GM23338 (cell line): ENCODE results near the gene CERS3.

ENCODE experiments used
- CREB1 ChIP-seq: fragments of 250-450 bp; sonication (Bioruptor Pico); IDR thresholded peaks from 2 replicates; pipeline ENCODE4 v1.5.0; 2020; ENCODE audit warnings: low read depth, mild to moderate bottlenecking, moderate library complexity
- ETS1 ChIP-seq: IDR thresholded peaks from 2 replicates; pipeline ENCODE4 v1.6.1; 2016; ENCODE audit warnings: antibody characterized with exemption
- EZH2 ChIP-seq: fragments of 200-600 bp; sonication (generic); IDR thresholded peaks from one replicate; pipeline ENCODE4 v1.8.0; 2017; ENCODE audit warnings: antibody characterized with exemption, mild to moderate bottlenecking, low read depth; ENCODE audit not compliant: unreplicated experiment
- EZH2phosphoT487 ChIP-seq: fragments of 200-600 bp; sonication (generic); IDR thresholded peaks from one replicate; pipeline ENCODE4 v1.8.1; 2018; ENCODE audit warnings: antibody characterized with exemption; ENCODE audit not compliant: unreplicated experiment
- JUNB ChIP-seq: IDR thresholded peaks from one replicate; pipeline ENCODE4 v1.6.1; 2016; ENCODE audit warnings: antibody characterized with exemption; ENCODE audit not compliant: unreplicated experiment
- NANOG ChIP-seq: IDR thresholded peaks from 2 replicates; pipeline ENCODE4 v1.6.1; 2016; ENCODE audit warnings: antibody characterized with exemption, borderline replicate concordance
- POLR2AphosphoS5 ChIP-seq: IDR thresholded peaks from 2 replicates; pipeline ENCODE4 v1.6.1; 2016; ENCODE audit warnings: antibody characterized with exemption, low read depth
- REST ChIP-seq: IDR thresholded peaks from one replicate; pipeline ENCODE4 v1.6.1; 2018; ENCODE audit warnings: antibody characterized with exemption; ENCODE audit not compliant: unreplicated experiment
- STAT1 ChIP-seq: IDR thresholded peaks from one replicate; pipeline ENCODE4 v1.6.1; 2016; ENCODE audit warnings: antibody characterized with exemption; ENCODE audit not compliant: unreplicated experiment
- ZNF114 ChIP-seq: fragments of 250-450 bp; sonication (Bioruptor Pico); IDR thresholded peaks from 2 replicates; pipeline ENCODE4 v1.5.0; 2020; ENCODE audit warnings: mild to moderate bottlenecking, moderate library complexity
- TF ChIP-seq, protein P1 (sequence below), 2 experiments: fragments of 200-600 bp in 1 of 2; sonication (generic) in 1 of 2; conservative IDR thresholded peaks; 2 replicates each; pipeline versions ENCODE4 v1.5.1 to v1.6.1; 2016 to 2017; ENCODE audit warnings: antibody characterized with exemption in 2 of 2, low read depth in 2 of 2, mild to moderate bottlenecking in 2 of 2, moderate library complexity in 1 of 2

DNA sequence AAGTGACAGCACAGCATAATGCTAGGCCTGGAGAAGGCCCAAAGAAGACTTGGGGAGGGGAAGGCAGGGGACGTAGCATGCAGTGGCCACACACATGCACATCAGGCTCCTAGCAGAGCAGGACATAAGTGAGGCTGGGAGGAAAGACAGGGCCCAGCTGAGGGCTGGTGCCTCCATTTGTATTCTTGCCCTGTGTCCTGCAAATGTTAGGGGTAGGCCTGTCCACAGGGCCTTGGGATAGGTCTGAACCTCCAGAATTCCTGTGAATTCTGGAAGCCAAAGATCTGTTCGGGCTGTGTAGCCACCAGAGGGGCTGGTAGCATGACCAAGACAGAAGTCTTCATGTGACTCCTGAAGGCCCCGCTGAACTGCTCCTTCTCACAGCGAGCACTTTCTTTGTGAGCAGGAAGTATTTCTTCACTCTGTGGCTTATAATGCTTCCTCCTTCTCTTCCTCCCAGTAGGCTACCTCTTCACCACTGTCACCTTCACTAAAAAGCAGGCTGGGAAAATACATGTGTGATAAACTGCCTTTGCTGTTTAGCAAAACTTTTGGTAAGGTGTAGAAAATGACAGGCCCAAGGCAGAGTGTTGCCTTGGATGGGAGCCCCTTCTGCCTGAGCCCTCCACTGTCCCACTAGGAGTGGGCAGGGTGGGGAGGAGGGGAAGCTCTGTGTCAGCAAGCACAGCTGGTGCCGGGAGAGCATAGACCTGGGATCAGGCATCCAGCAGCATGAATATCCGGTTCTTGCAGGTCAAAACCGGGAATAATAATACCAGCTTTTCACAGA is 8.4 kb downstream of the CERS3 start:
- TF ChIP-seq, protein P1, sequence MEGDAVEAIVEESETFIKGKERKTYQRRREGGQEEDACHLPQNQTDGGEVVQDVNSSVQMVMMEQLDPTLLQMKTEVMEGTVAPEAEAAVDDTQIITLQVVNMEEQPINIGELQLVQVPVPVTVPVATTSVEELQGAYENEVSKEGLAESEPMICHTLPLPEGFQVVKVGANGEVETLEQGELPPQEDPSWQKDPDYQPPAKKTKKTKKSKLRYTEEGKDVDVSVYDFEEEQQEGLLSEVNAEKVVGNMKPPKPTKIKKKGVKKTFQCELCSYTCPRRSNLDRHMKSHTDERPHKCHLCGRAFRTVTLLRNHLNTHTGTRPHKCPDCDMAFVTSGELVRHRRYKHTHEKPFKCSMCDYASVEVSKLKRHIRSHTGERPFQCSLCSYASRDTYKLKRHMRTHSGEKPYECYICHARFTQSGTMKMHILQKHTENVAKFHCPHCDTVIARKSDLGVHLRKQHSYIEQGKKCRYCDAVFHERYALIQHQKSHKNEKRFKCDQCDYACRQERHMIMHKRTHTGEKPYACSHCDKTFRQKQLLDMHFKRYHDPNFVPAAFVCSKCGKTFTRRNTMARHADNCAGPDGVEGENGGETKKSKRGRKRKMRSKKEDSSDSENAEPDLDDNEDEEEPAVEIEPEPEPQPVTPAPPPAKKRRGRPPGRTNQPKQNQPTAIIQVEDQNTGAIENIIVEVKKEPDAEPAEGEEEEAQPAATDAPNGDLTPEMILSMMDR (conservative IDR thresholded peaks at IDR 0.05; ENCODE audit: low read depth in 2 of 2): no peak
- TF ChIP-seq REST (no peak), EZH2 (no peak), NANOG (no peak), JUNB (no peak), POLR2AphosphoS5 (no peak), ETS1 (no peak), ZNF114 (no peak), CREB1 (CRISPR knock-in tag) (no peak), EZH2phosphoT487 (no peak), STAT1 (no peak)
